ENCODE results near the gene APLN. TPM values are rescaled to one million over a fixed set of nuclear protein-coding genes. Genes with fewer than 3 reads are reported as not detected.

Gene APLN
- total RNA-seq, 1 donor from 2014 or later, result 2.1 TPM

DNA sequence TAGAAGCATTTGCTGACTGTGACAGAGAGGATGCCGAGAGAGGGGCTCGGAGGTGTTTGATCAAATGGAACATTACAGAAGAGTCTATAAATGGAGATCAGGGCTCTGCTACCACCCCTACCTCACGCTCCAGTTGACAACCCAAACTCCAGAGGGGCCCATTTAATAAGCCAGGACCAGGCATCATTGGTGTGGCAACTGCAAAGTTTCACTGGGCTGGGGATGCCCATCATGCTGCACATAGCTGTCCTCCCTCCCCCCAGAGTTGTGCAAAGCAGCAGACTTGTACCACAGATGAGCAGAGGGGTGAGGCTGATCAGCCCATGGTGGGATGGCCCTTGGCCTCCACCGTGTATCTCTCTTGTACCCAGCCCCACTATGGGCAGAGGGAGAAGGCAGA, 45.8 kb upstream of the APLN start:
- no peak for FAIRE-seq
- H3K27me3 Mint-ChIP-seq (ENCODE audit: low read depth, unreplicated experiment), result peaks cover 25% of the 10 kb centered on the region
- no peak overlapping the region for H3K9ac ChIP-seq (ENCODE audit: low read length)

DNA sequence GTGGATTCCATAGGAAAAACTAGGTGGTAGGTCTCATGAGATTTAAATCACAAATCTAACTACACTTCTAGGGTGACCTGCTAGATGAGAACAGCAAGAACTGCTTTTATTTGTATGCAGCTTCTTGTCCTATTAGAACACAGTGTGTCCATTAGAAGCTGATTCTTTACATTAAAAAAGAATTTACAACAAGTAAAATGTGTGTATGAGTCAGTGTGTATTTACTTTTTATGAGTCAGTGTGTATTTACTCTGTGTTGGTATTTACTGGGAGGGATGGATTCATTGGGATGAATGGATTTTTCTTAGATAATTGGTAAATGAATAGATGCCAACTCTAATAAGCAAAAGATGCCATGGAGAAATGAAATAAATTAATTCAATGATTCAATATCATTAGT, 43.4 kb upstream of the APLN start:
- Histone ChIP-seq H3K4me3 (ENCODE audit: insufficient read depth, low read depth, low read length) (no peak overlapping the region), H2AFZ (ENCODE audit: low read depth, low read length) (no peak overlapping the region), H3K79me2 (ENCODE audit: insufficient read depth, low read length) (no peaks in the 10 kb centered on the region), H3K4me2 (ENCODE audit: low read length) (no peak overlapping the region), H3K4me1 (ENCODE audit: insufficient read depth, low read length) (no peaks in the 10 kb centered on the region), H3K27me3 (ENCODE audit: insufficient read depth, low read length) (no peaks in the 10 kb centered on the region), H4K20me1 (ENCODE audit: insufficient read depth, low read length) (no peaks in the 10 kb centered on the region), H3K9me3 (ENCODE audit: insufficient read depth, low read depth, low read length) (no peaks in the 10 kb centered on the region), H3K27ac (ENCODE audit: low read depth, low read length) (no peak overlapping the region), H3K36me3 (ENCODE audit: insufficient read depth, low read length) (no peaks in the 10 kb centered on the region), H3K9ac (ENCODE audit: low read length) (no peak overlapping the region)
- Mint-ChIP-seq H3K27ac (ENCODE audit: unreplicated experiment) (no peak overlapping the region), H3K36me3 (ENCODE audit: low read depth, unreplicated experiment) (no peaks in the 10 kb centered on the region), H3K4me1 (ENCODE audit: low read depth, unreplicated experiment) (no peaks in the 10 kb centered on the region), H3K9me3 (ENCODE audit: unreplicated experiment) (no peaks in the 10 kb centered on the region), H3K4me3 (ENCODE audit: unreplicated experiment) (no peak overlapping the region), H3K27me3 (ENCODE audit: low read depth, unreplicated experiment) (peaks cover 17% of the 10 kb centered on the region)
- TF ChIP-seq EZH2 (IDR thresholded peaks at IDR 0.05; ENCODE audit: insufficient read depth, low read length), result no peak
- TF ChIP-seq, protein P1, sequence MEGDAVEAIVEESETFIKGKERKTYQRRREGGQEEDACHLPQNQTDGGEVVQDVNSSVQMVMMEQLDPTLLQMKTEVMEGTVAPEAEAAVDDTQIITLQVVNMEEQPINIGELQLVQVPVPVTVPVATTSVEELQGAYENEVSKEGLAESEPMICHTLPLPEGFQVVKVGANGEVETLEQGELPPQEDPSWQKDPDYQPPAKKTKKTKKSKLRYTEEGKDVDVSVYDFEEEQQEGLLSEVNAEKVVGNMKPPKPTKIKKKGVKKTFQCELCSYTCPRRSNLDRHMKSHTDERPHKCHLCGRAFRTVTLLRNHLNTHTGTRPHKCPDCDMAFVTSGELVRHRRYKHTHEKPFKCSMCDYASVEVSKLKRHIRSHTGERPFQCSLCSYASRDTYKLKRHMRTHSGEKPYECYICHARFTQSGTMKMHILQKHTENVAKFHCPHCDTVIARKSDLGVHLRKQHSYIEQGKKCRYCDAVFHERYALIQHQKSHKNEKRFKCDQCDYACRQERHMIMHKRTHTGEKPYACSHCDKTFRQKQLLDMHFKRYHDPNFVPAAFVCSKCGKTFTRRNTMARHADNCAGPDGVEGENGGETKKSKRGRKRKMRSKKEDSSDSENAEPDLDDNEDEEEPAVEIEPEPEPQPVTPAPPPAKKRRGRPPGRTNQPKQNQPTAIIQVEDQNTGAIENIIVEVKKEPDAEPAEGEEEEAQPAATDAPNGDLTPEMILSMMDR (IDR thresholded peaks at IDR 0.05; ENCODE audit: insufficient read depth, low read depth, low read length), result no peak
- DNase-seq (ENCODE audit: low read depth) (no peak), FAIRE-seq (no peak)

More for the DNA sequence above, 45.8 kb upstream of the APLN start:
- TF ChIP-seq, protein P1 (IDR thresholded peaks at IDR 0.05; ENCODE audit: insufficient read depth, low read depth, low read length), result no peak
- TF ChIP-seq EZH2 (IDR thresholded peaks at IDR 0.05; ENCODE audit: insufficient read depth, low read length), result no peak
- no peaks in the 10 kb centered on the region for H3K36me3 ChIP-seq (ENCODE audit: insufficient read depth, low read length)
- H3K27ac ChIP-seq (ENCODE audit: low read depth, low read length), result no peak overlapping the region
- no peaks in the 10 kb centered on the region for H3K79me2 ChIP-seq (ENCODE audit: insufficient read depth, low read length)
- H2AFZ ChIP-seq (ENCODE audit: low read depth, low read length), result no peak overlapping the region
- no peak overlapping the region for H3K4me2 ChIP-seq (ENCODE audit: low read length)
- H3K27me3 ChIP-seq (ENCODE audit: insufficient read depth, low read length), result no peaks in the 10 kb centered on the region
- H3K4me3 ChIP-seq (ENCODE audit: insufficient read depth, low read depth, low read length), result no peak overlapping the region
- no peak for DNase-seq (ENCODE audit: low read depth)
- H3K4me1 ChIP-seq (ENCODE audit: insufficient read depth, low read length), result no peaks in the 10 kb centered on the region
- Mint-ChIP-seq H3K4me3 (ENCODE audit: unreplicated experiment) (no peak overlapping the region), H3K27ac (ENCODE audit: unreplicated experiment) (no peak overlapping the region), H3K4me1 (ENCODE audit: low read depth, unreplicated experiment) (no peaks in the 10 kb centered on the region), H3K36me3 (ENCODE audit: low read depth, unreplicated experiment) (no peaks in the 10 kb centered on the region), H3K9me3 (ENCODE audit: unreplicated experiment) (no peaks in the 10 kb centered on the region)
- H3K9me3 ChIP-seq (ENCODE audit: insufficient read depth, low read depth, low read length), result no peaks in the 10 kb centered on the region
- no peaks in the 10 kb centered on the region for H4K20me1 ChIP-seq (ENCODE audit: insufficient read depth, low read length)

DNA sequence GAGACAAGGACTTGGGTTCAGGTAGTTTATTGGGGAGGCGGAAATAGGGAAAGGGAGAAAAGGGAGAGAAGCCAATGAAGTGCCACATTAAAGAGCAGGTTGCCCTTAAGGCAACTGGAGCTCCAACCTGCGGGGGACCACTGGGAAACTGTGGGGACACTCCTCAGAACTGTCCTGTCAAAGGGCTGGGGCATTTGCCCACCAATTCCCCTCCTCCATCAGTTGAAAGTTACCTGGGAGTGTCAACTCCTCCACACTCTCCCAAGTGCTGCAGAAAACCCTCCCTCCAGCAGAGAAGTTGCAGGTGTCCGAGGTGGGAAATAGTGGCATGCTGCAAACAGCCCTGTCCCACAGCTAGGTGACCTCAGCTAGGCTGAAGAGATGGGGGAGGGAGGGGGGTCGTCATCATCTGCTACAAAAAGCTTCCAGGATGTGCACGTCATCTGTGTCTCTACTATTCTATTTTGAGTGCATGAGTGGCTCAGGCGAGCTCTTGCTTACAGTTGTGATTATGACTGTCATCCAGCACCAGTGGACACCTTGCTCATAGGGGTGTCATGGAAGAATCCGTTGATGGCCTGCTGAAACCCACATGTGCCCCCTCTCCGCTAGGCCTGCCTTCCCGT, 42.6 kb upstream of the APLN start:
- Mint-ChIP-seq H3K9me3 (ENCODE audit: unreplicated experiment) (no peaks in the 10 kb centered on the region), H3K36me3 (ENCODE audit: low read depth, unreplicated experiment) (no peaks in the 10 kb centered on the region), H3K4me3 (ENCODE audit: unreplicated experiment) (no peak overlapping the region), H3K4me1 (ENCODE audit: low read depth, unreplicated experiment) (no peaks in the 10 kb centered on the region), H3K27ac (ENCODE audit: unreplicated experiment) (no peak overlapping the region), H3K27me3 (ENCODE audit: low read depth, unreplicated experiment) (peaks cover 17% of the 10 kb centered on the region)
- H3K79me2 ChIP-seq (ENCODE audit: insufficient read depth, low read length), result no peaks in the 10 kb centered on the region
- DNase-seq (ENCODE audit: low read depth) (no peak), FAIRE-seq (no peak)
- no peaks in the 10 kb centered on the region for H3K36me3 ChIP-seq (ENCODE audit: insufficient read depth, low read length)
- no peaks in the 10 kb centered on the region for H3K9me3 ChIP-seq (ENCODE audit: insufficient read depth, low read depth, low read length)
- no peak overlapping the region for H2AFZ ChIP-seq (ENCODE audit: low read depth, low read length)
- H3K4me2 ChIP-seq (ENCODE audit: low read length), result no peak overlapping the region
- H3K27me3 ChIP-seq (ENCODE audit: insufficient read depth, low read length), result no peaks in the 10 kb centered on the region
- no peaks in the 10 kb centered on the region for H4K20me1 ChIP-seq (ENCODE audit: insufficient read depth, low read length)
- H3K4me1 ChIP-seq (ENCODE audit: insufficient read depth, low read length), result no peaks in the 10 kb centered on the region
- no peak for TF ChIP-seq EZH2 (IDR thresholded peaks at IDR 0.05; ENCODE audit: insufficient read depth, low read length)
- TF ChIP-seq, protein P1 (IDR thresholded peaks at IDR 0.05; ENCODE audit: insufficient read depth, low read depth, low read length), result no peak
- no peak overlapping the region for H3K4me3 ChIP-seq (ENCODE audit: insufficient read depth, low read depth, low read length)
- no peak overlapping the region for H3K9ac ChIP-seq (ENCODE audit: low read length)
- no peak overlapping the region for H3K27ac ChIP-seq (ENCODE audit: low read depth, low read length)
